HCT116 (cell line): Measurements from ENCODE around the gene CHRD. TPM values are rescaled to one million over a fixed set of nuclear protein-coding genes. Genes with fewer than 3 reads are reported as not detected.

Experiments used
- ATAC-seq: fragments of 200-7000 bp; cut with Tn5 transposase; 2 replicates; pipeline ENCODE4 v1.9.1; 2020; ENCODE audit warnings: mild to moderate bottlenecking, moderate library complexity
- BruUV-seq: library from RNA; stranded (reverse); fragments of 400-500 nt; replicated peaks from 2 replicates; lab custom pipeline; 2021; lab: Mats Ljungman, UMichigan
- CTCF ChIA-PET: fragments of 300-600 bp; sonication (Branson Sonifier 250); formaldehyde crosslinking; loops from one replicate; lab custom pipeline; 2021; ENCODE audit warnings: antibody characterized with exemption; lab: Charles Lee
- POLR2A ChIA-PET: fragments of 300-600, 350-600 bp; sonication (Branson Sonifier 250); formaldehyde crosslinking; loops from one replicate; lab custom pipeline; 2021; ENCODE audit warnings: antibody characterized with exemption; lab: Charles Lee
- RAD21 ChIA-PET, 2 experiments: fragments of 300-600 bp; sonication (Branson Sonifier 250); formaldehyde crosslinking; loops; one replicate each; lab custom pipeline; 2023; ENCODE audit warnings: low total read pairs in 2 of 2; ENCODE audit not compliant: uncharacterized antibody in 2 of 2, unreplicated experiment in 2 of 2, low non-redundant PET in 1 of 2; lab: Charles Lee
- DNase-seq: peaks from one replicate; pipeline ENCODE4 v3.0.0-alpha.2; 2010; ENCODE audit warnings: low read depth, low spot score
- H2AFZ ChIP-seq: fragments of 200-600 bp; shearing (Covaris generic), sonication (generic); 2 replicates; pipeline ENCODE4 v1.6.1; 2017; ENCODE audit warnings: low read depth, mixed run types, mixed read lengths, antibody characterized with exemption, low read length; ENCODE audit not compliant: poor library complexity, severe bottlenecking
- H3K27ac ChIP-seq: 2 replicates; pipeline ENCODE4 v1.5.1; 2012; ENCODE audit warnings: low read depth, low read length
- H3K27me3 ChIP-seq: fragments of 200-600 bp; sonication (generic); 2 replicates; pipeline ENCODE4 v1.6.1; 2016; ENCODE audit warnings: mixed run types, low read length, mixed read lengths; ENCODE audit not compliant: insufficient read depth
- H3K36me3 ChIP-seq, 2 experiments: fragments of 200-500 bp in 1 of 2; fragments of 200-600 bp in 1 of 2; sonication (Bioruptor generic) in 1 of 2; sonication (generic) in 1 of 2; 2 replicates each; pipeline versions ENCODE4 v1.5.1 to v1.6.1; 2014 to 2016; ENCODE audit warnings: low read length in 2 of 2, inconsistent platforms in 1 of 2, mixed read lengths in 1 of 2, mixed run types in 1 of 2; ENCODE audit not compliant: insufficient read depth in 2 of 2, control insufficient read depth in 1 of 2
- H3K4me1 ChIP-seq, 2 experiments: fragments of 200-600 bp in 1 of 2; sonication (generic) in 1 of 2; 2 replicates each; pipeline versions ENCODE4 v1.5.1 to v1.6.1; 2012 to 2017; ENCODE audit warnings: low read length in 2 of 2, inconsistent platforms in 1 of 2, mild to moderate bottlenecking in 1 of 2, mixed read lengths in 1 of 2, mixed run types in 1 of 2, moderate library complexity in 1 of 2; ENCODE audit not compliant: insufficient read depth in 2 of 2, control insufficient read depth in 1 of 2
- H3K4me2 ChIP-seq: fragments of 200-600 bp; sonication (generic); 2 replicates; pipeline ENCODE4 v1.6.1; 2017; ENCODE audit warnings: mixed run types, low read length, mixed read lengths
- H3K4me3 ChIP-seq, 2 experiments: fragments of 200-600 bp in 1 of 2; sonication (generic) in 1 of 2; replicated peaks in 1 of 2; 2 replicates each; pipeline ENCODE4 v1.5.1; 2011 to 2016; ENCODE audit warnings: low read length in 2 of 2, control low read depth in 1 of 2, low read depth in 1 of 2, mild to moderate bottlenecking in 1 of 2, mixed read lengths in 1 of 2, mixed run types in 1 of 2
- H3K79me2 ChIP-seq: fragments of 200-600 bp; sonication (generic); 2 replicates; pipeline ENCODE4 v1.6.1; 2017; ENCODE audit warnings: mild to moderate bottlenecking, mixed run types, low read length, moderate library complexity, mixed read lengths; ENCODE audit not compliant: insufficient read depth
- H3K9ac ChIP-seq: fragments of 200-600 bp; sonication (generic); 2 replicates; pipeline ENCODE4 v1.6.1; 2016; ENCODE audit warnings: low read length, mixed read lengths
- H3K9me2 ChIP-seq: fragments of 200-600 bp; sonication (generic), shearing (Covaris generic); 2 replicates; pipeline ENCODE4 v1.6.1; 2017; ENCODE audit warnings: mixed run types, mild to moderate bottlenecking, moderate library complexity; ENCODE audit not compliant: insufficient read depth
- H3K9me3 ChIP-seq, 2 experiments: fragments of 200-500 bp in 1 of 2; fragments of 200-600 bp in 1 of 2; sonication (Bioruptor generic) in 1 of 2; sonication (generic) in 1 of 2; 2 replicates each; pipeline ENCODE4 v1.6.1; 2014 to 2017; ENCODE audit warnings: low read length in 2 of 2, mixed read lengths in 2 of 2, inconsistent platforms in 1 of 2, low read depth in 1 of 2, mild to moderate bottlenecking in 1 of 2, mixed run types in 1 of 2, moderate library complexity in 1 of 2; ENCODE audit not compliant: control insufficient read depth in 1 of 2, insufficient read depth in 1 of 2
- H4K20me1 ChIP-seq: fragments of 200-600 bp; sonication (generic), shearing (Covaris generic); 2 replicates; pipeline ENCODE4 v1.6.1; 2017; ENCODE audit warnings: mixed run types, mild to moderate bottlenecking, moderate library complexity; ENCODE audit not compliant: insufficient read depth
- CBX3 ChIP-seq: IDR thresholded peaks from 2 replicates; pipeline ENCODE4 v1.6.1; 2012; ENCODE audit warnings: low read depth
- CEBPB ChIP-seq: IDR thresholded peaks from 2 replicates; pipeline ENCODE4 v1.6.1; 2012; ENCODE audit warnings: low read depth
- EGR1 ChIP-seq: IDR thresholded peaks from 2 replicates; pipeline ENCODE4 v1.6.1; 2012; ENCODE audit warnings: low read depth
- ELF1 ChIP-seq: IDR thresholded peaks from 2 replicates; pipeline ENCODE4 v1.6.1; 2012; ENCODE audit warnings: low read depth, borderline replicate concordance
- EZH2 ChIP-seq: fragments of 200-600 bp; sonication (generic); IDR thresholded peaks from 2 replicates; pipeline ENCODE4 v1.6.1; 2017; ENCODE audit warnings: antibody characterized with exemption, mixed run types
- EZH2phosphoT487 ChIP-seq: fragments of 200-600 bp; IDR thresholded peaks from 2 replicates; pipeline ENCODE4 v1.6.1; 2018; ENCODE audit warnings: antibody characterized with exemption, borderline replicate concordance
- FOSL1 ChIP-seq: IDR thresholded peaks from 2 replicates; pipeline ENCODE4 v1.6.1; 2012; ENCODE audit warnings: low read depth
- JUND ChIP-seq: IDR thresholded peaks from 2 replicates; pipeline ENCODE4 v1.6.1; 2012
- POLR2A ChIP-seq: IDR thresholded peaks from 2 replicates; pipeline ENCODE4 v1.7.0; 2011; ENCODE audit warnings: borderline replicate concordance; ENCODE audit not compliant: insufficient read depth, insufficient read length; ENCODE audit errors: extremely low read depth
- POLR2AphosphoS5 ChIP-seq: IDR thresholded peaks from 2 replicates; pipeline ENCODE4 v1.6.1; 2011; ENCODE audit warnings: mild to moderate bottlenecking, low read depth, low read length, moderate library complexity
- SIN3A ChIP-seq: IDR thresholded peaks from 2 replicates; pipeline ENCODE4 v1.6.1; 2012; ENCODE audit warnings: low read depth
- SP1 ChIP-seq: IDR thresholded peaks from 2 replicates; pipeline ENCODE4 v1.6.1; 2012; ENCODE audit warnings: low read depth
- SRF ChIP-seq: IDR thresholded peaks from 2 replicates; pipeline ENCODE4 v1.6.1; 2012; ENCODE audit warnings: low read depth
- TCF7L2 ChIP-seq: IDR thresholded peaks from 2 replicates; pipeline ENCODE4 v1.7.0; 2011; ENCODE audit warnings: borderline replicate concordance, inconsistent platforms; ENCODE audit not compliant: insufficient read depth, insufficient read length; ENCODE audit errors: extremely low read depth
- YY1 ChIP-seq: IDR thresholded peaks from 2 replicates; pipeline ENCODE4 v1.6.1; 2011; ENCODE audit warnings: low read length, low read depth, moderate library complexity, mild to moderate bottlenecking; ENCODE audit not compliant: insufficient replicate concordance; ENCODE audit errors: extremely low read depth
- ZNF274 ChIP-seq: fragments of 200-500 bp; sonication (Bioruptor generic); IDR thresholded peaks from 2 replicates; pipeline ENCODE4 v1.6.1; 2014; ENCODE audit warnings: mild to moderate bottlenecking, low read depth, low read length, inconsistent platforms
- intact Hi-C: fragments of 100-400 bp; cut with micrococcal nuclease; formaldehyde crosslinking; loops from 2 replicates; pipeline ENCODE4 v1.10.0; 2022
- total RNA-seq: library from RNA; stranded (reverse); gene quantifications from one replicate; pipeline ENCODE4 v1.2.1, GENCODE V29; 2021; ENCODE audit not compliant: unreplicated experiment
- TF ChIP-seq, protein P1 (sequence below): IDR thresholded peaks from 2 replicates; pipeline ENCODE4 v1.6.1; 2012
- TF ChIP-seq, protein P2 (sequence below): IDR thresholded peaks from 2 replicates; pipeline ENCODE4 v1.6.1; 2012; ENCODE audit warnings: low read depth
- TF ChIP-seq, protein P3 (sequence below): IDR thresholded peaks from 2 replicates; pipeline ENCODE4 v1.6.1; 2012

Gene CHRD
- total RNA-seq, 1 experiment from 2014 or later = 8.0 TPM

DNA sequence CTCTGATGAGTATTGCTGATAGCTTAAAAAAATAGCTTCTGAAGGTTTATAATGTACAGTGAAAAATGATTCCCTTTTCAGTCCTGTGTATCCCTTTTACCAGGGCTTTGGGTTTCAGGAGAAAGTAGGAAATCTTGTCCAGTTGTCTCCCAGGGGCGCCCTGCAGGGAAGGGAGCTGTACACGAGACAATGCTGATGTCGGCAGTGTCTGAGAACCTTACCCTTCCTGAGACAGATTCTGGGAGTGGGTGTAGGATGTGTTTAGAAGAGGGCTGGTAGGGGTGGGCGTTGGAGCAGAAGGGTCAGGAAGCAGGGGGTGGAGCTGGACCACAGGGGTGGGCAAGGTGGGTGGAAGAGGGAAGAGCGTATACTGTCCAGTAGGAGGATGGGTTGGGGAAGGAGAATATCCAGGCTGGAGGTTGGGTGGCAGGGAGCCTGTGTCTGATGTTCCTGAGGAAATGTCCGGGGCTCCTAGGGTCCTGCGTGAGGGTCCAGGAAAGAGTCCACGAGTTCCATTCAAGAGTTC is 7.5 kb upstream of the CHRD start:
- intact Hi-C loops = loop anchor here (10.0 kb wide), 2 partner anchors 142 to 402 kb away; no protein-coding TSS in a partner anchor

DNA sequence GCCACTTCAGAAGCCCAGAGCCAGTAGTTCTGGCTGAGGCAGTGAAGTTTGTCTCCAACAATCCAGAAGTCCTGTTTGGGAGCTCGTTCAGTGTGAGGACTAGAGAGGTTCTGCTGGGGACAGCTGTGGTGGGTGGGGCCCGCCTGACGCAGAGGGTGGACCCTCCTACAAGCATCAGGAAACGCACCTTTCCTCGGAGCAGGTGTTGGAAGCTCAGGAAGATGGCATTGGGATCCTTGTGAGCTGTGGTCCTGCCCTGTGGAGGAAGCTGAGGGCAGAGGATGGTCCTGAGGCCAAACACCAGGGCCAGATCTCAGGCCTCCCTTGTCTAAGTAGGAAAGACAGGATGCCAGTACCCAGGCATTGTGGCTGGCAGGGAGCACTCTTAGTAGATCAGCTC is 6.9 kb upstream of the CHRD start:
- Histone ChIP-seq H3K79me2 (no peaks in the 10 kb centered on the region), H3K27ac (no peak overlapping the region), H3K4me1 (peaks cover 5 to 28% of the 10 kb centered on the region in 2 experiments; a peak in 3 of 4 replicates), H4K20me1 (peaks cover 5% of the 10 kb centered on the region; the same call in 1 of the 2 replicates), H3K4me3 (no peak overlapping the region), H2AFZ (no peak overlapping the region), H3K4me2 (peak overlapping the region; percentile 41), H3K27me3 (no peaks in the 10 kb centered on the region), H3K36me3 (peaks cover 8 to 16% of the 10 kb centered on the region in 2 experiments; a peak in 3 of 4 replicates), H3K9ac (no peak overlapping the region), H3K9me2 (no peaks in the 10 kb centered on the region), H3K9me3 (no peaks in the 10 kb centered on the region)
- no TSS peak for BruUV-seq
- RAD21 ChIA-PET = interaction anchor here in 1 of 2 experiments (2.1 to 2.2 kb wide), 2 partner anchors 168 to 188 kb away, joined by 9 to 19 read pairs; partner anchors contain the start of gene EPHB3
- intact Hi-C loops = loop anchor here (10.0 kb wide), 2 partner anchors 142 to 402 kb away; no protein-coding TSS in a partner anchor
- POLR2A ChIA-PET = interaction anchor here (0.6 to 1.2 kb wide), 2 partner anchors 132 to 170 kb away, joined by 3 to 5 read pairs; no protein-coding TSS in a partner anchor
- CTCF ChIA-PET = interaction anchor here (0.7 to 6.1 kb wide), 6 partner anchors 96 to 404 kb away, joined by 3 to 152 read pairs (median 6); partner anchors contain the start of gene EPHB3
- DNase-seq = no peak
- no peak for ATAC-seq
- TF ChIP-seq SIN3A = no peak
- no peak for TF ChIP-seq SP1
- TF ChIP-seq, protein P1, sequence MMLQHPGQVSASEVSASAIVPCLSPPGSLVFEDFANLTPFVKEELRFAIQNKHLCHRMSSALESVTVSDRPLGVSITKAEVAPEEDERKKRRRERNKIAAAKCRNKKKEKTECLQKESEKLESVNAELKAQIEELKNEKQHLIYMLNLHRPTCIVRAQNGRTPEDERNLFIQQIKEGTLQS = no peak
- no peak for TF ChIP-seq JUND
- TF ChIP-seq POLR2AphosphoS5 = no peak
- TF ChIP-seq EGR1 = no peak
- TF ChIP-seq EZH2phosphoT487 = no peak
- TF ChIP-seq, protein P2, sequence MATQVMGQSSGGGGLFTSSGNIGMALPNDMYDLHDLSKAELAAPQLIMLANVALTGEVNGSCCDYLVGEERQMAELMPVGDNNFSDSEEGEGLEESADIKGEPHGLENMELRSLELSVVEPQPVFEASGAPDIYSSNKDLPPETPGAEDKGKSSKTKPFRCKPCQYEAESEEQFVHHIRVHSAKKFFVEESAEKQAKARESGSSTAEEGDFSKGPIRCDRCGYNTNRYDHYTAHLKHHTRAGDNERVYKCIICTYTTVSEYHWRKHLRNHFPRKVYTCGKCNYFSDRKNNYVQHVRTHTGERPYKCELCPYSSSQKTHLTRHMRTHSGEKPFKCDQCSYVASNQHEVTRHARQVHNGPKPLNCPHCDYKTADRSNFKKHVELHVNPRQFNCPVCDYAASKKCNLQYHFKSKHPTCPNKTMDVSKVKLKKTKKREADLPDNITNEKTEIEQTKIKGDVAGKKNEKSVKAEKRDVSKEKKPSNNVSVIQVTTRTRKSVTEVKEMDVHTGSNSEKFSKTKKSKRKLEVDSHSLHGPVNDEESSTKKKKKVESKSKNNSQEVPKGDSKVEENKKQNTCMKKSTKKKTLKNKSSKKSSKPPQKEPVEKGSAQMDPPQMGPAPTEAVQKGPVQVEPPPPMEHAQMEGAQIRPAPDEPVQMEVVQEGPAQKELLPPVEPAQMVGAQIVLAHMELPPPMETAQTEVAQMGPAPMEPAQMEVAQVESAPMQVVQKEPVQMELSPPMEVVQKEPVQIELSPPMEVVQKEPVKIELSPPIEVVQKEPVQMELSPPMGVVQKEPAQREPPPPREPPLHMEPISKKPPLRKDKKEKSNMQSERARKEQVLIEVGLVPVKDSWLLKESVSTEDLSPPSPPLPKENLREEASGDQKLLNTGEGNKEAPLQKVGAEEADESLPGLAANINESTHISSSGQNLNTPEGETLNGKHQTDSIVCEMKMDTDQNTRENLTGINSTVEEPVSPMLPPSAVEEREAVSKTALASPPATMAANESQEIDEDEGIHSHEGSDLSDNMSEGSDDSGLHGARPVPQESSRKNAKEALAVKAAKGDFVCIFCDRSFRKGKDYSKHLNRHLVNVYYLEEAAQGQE = no peak
- TF ChIP-seq ZNF274 = no peak
- TF ChIP-seq EZH2 = no peak
- no peak for TF ChIP-seq FOSL1

More for the DNA sequence above, 7.5 kb upstream of the CHRD start:
- H3K4me1 ChIP-seq = peaks cover 5 to 23% of the 10 kb centered on the region in 2 experiments; a peak in 3 of 4 replicates
- no peak overlapping the region for H3K4me3 ChIP-seq
- BruUV-seq = no TSS peak
- H2AFZ ChIP-seq = no peak overlapping the region
- H3K27me3 ChIP-seq = no peaks in the 10 kb centered on the region
- ATAC-seq = no peak
- ChIA-PET RAD21 (interaction anchor here (0.6 to 2.2 kb wide), 8 partner anchors 10 to 189 kb away, joined by 3 to 19 read pairs (median 7); partner anchors contain the start of gene EPHB3 (in 1 of the 2)), POLR2A (interaction anchor here (0.6 to 1.6 kb wide), 5 partner anchors 10 to 171 kb away, joined by 3 to 13 read pairs (median 5); no protein-coding TSS in a partner anchor), CTCF (interaction anchor here (0.6 to 6.1 kb wide), 16 partner anchors 10 to 477 kb away, joined by 3 to 152 read pairs (median 6); no protein-coding TSS in a partner anchor)
- peaks cover 11 to 20% of the 10 kb centered on the region in 2 experiments; a peak in 3 of 4 replicates for H3K36me3 ChIP-seq
- no peaks in the 10 kb centered on the region for H3K9me2 ChIP-seq
- H3K27ac ChIP-seq = no peak overlapping the region
- no peaks in the 10 kb centered on the region for H3K79me2 ChIP-seq
- no peak for TF ChIP-seq CEBPB
- TF ChIP-seq SRF = no peak
- no peak for TF ChIP-seq POLR2AphosphoS5
- TF ChIP-seq ZNF274 = no peak
- no peak for TF ChIP-seq POLR2A
- TF ChIP-seq TCF7L2 = no peak
- TF ChIP-seq JUND = no peak
- TF ChIP-seq ELF1 = no peak
- TF ChIP-seq CBX3 = no peak
- TF ChIP-seq YY1 = no peak
- TF ChIP-seq, protein P3, sequence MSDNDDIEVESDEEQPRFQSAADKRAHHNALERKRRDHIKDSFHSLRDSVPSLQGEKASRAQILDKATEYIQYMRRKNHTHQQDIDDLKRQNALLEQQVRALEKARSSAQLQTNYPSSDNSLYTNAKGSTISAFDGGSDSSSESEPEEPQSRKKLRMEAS = no peak
- no peak overlapping the region for H3K9ac ChIP-seq
- peaks cover 5% of the 10 kb centered on the region; the same call in 1 of the 2 replicates for H4K20me1 ChIP-seq
- no peak for DNase-seq
- H3K9me3 ChIP-seq = no peaks in the 10 kb centered on the region
- no peak overlapping the region for H3K4me2 ChIP-seq
